ENCODE data around the gene SLC25A33.

- TF ChIP-seq POLR2AphosphoS5 (IDR thresholded peaks at IDR 0.05; ENCODE audit: low read depth) (no peak), SPI1 (IDR thresholded peaks at IDR 0.05; ENCODE audit: borderline replicate concordance, low read depth) (no peak), GABPA (IDR thresholded peaks at IDR 0.05; ENCODE audit: low read depth) (no peak)
- TF ChIP-seq, protein P1, sequence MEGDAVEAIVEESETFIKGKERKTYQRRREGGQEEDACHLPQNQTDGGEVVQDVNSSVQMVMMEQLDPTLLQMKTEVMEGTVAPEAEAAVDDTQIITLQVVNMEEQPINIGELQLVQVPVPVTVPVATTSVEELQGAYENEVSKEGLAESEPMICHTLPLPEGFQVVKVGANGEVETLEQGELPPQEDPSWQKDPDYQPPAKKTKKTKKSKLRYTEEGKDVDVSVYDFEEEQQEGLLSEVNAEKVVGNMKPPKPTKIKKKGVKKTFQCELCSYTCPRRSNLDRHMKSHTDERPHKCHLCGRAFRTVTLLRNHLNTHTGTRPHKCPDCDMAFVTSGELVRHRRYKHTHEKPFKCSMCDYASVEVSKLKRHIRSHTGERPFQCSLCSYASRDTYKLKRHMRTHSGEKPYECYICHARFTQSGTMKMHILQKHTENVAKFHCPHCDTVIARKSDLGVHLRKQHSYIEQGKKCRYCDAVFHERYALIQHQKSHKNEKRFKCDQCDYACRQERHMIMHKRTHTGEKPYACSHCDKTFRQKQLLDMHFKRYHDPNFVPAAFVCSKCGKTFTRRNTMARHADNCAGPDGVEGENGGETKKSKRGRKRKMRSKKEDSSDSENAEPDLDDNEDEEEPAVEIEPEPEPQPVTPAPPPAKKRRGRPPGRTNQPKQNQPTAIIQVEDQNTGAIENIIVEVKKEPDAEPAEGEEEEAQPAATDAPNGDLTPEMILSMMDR (IDR thresholded peaks at IDR 0.05; ENCODE audit: insufficient read depth, low read length) = no peak
These were observed 36.2 kb downstream of the SLC25A33 start for GRCh38 chr1:9575486-9575885.
